ENCODE results near the gene TSPYL4.

- TF ChIP-seq, protein P1, sequence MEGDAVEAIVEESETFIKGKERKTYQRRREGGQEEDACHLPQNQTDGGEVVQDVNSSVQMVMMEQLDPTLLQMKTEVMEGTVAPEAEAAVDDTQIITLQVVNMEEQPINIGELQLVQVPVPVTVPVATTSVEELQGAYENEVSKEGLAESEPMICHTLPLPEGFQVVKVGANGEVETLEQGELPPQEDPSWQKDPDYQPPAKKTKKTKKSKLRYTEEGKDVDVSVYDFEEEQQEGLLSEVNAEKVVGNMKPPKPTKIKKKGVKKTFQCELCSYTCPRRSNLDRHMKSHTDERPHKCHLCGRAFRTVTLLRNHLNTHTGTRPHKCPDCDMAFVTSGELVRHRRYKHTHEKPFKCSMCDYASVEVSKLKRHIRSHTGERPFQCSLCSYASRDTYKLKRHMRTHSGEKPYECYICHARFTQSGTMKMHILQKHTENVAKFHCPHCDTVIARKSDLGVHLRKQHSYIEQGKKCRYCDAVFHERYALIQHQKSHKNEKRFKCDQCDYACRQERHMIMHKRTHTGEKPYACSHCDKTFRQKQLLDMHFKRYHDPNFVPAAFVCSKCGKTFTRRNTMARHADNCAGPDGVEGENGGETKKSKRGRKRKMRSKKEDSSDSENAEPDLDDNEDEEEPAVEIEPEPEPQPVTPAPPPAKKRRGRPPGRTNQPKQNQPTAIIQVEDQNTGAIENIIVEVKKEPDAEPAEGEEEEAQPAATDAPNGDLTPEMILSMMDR (conservative IDR thresholded peaks at IDR 0.05): no peak
- no peak for TF ChIP-seq ZFX (IDR thresholded peaks at IDR 0.05)
Measured at GRCh38 chr6:116278481-116278829, 24.6 kb upstream of the TSPYL4 start.
